CD4-positive, alpha-beta T cell treated with Interleukin-4 for 1 hour (primary cell): ENCODE data around the gene IRF8.
"Not testable (repeated sequence)": the region's sequence is repeated elsewhere in the genome, so short reads cannot be mapped to it uniquely, and the experiment has no call there.

ENCODE experiments used
- DNase-seq, 2 donors: peaks; one replicate each; pipeline ENCODE4 v3.0.0-alpha.2; 2020 to 2022

Gene IRF8

GRCh38 chr16:85868495-85868894 lies 30.5 kb upstream of the IRF8 start:
- peak in 1 of 2 donors; percentile 46 for DNase-seq

DNA sequence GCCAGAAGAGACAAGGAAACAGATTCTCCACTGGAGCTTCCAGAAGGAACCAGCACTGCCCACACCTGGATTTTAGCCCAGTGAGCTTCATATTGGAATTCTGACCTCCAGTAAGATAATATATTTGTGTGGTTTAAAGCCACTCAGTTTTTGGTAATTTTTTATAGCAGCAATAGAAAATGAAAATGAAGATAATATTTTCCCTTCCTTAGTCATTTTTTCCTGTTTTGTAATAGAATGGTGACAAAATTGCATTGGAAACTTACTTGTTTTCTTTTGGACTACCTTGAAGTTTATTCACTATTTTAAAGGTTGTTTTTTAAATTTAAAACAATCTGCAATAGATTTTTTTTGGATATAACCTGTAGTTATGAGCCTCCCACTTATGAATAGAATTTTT lies 29.8 kb upstream of the IRF8 start:
- DNase-seq = no peak

DNA sequence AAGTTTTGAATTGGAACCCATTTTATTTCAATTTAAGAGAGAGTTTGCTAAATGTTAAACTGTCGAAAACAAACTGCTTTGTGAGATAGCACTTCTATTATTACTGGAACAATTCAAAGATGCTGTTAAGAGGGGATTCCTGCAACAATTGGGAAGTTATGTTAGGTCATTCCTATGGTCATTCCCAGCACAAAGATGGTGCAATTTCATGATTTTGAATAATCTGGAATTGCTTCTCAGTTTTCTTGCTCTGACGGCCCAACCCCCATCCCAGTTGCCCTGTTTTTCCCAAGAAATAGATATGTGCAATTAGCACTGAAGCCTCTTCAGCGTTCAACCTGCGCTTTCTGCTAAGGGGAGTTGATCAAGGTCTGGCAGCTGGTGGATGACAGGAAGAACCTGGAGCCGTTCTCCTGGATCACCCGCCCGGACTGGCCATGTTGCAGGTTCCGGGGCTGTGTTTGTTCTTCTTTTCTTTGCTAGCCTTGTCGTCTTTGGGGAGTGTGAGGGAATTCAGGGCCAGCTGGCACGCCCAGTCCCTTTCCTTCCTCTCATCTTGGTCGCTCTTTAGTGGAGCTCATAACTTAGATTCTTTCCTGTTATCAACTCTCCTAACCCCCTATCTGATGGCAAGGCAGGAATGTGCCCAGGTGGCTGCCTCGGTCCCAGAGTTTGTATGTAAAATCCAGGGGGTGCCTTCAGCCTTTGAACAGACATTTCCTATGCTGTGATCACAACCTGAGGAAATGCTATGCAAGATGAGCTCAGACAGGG lies 29.0 kb upstream of the IRF8 start:
- no peak for DNase-seq

DNA sequence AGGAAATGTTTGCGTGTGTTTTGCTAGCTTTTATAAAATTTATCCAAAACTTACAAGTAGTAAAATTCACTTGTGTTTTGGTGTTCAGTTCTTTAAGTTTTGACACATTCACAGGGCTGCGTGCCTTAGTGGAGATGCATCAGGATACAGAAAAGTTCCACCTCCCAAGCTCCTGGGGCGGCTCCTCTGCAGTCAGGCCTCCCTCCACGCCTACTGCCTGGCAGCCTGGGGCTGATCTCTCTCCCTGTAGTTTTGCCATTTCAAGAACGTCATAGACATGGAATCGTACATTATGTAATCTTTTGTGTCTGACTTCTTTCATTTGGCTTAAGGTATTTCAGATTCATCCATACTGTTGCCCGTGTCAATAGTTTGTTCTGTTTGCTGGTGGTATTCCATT lies 27.2 kb upstream of the IRF8 start:
- DNase-seq = no peak

GRCh38 chr16:85872734-85873133 lies 26.2 kb upstream of the IRF8 start:
- no peak for DNase-seq

DNA sequence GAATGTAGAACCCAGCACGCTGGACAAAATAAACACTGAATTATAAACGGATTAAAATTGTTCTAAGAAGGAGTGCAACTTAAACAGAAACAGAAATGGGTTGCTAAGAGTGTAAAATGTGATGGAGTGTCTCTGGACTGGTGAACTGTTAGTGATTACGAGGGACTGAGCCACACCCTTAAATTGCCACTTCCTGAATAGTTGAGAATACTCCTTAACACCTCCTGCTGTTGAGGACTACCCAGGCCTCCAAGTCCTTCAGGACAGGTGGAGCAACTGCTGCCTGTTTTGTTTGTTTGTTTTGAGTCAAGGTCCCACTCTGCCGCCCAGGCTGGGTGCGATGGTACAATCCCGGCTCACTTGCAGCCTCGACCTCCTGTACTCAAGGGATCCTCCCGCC lies 25.8 kb upstream of the IRF8 start:
- DNase-seq = no peak

DNA sequence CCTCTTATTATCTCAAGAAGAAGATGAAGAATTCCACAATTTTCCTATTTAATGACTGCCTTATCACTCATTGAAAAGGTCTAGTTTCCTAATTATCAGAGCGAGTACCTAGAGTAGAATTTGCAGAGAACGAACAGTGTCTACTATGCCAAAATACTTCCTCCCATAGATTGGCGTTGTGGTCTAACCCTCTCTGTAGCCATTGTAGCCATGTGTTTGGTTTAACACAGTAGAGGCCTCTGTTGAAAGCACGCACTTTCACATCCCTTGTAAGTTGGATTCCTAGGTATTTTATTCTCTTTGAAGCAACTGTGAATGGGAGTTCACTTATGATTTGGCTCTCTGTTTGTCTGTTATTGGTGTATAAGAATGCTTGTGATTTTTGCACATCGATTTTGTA lies 24.9 kb upstream of the IRF8 start:
- DNase-seq = not testable (repeated sequence)

DNA sequence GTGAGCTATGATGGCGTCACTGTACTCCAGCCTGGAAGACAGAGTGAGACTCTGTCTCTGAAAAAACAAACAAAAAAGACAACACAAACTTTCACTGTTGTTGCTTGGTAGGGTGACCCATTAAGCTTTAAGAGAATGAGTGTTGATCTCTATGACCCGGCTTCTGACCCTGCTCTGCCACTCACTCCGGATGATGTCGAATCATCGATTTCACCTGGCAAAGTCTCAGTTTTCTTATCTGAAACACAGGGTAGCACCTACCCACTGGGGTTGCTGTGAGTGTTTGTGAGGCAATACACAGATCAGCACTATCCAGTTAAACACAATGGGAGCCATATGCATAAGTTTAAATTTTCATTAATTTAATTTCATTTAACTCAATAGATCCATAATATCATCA lies 20.6 kb upstream of the IRF8 start:
- no peak for DNase-seq

DNA sequence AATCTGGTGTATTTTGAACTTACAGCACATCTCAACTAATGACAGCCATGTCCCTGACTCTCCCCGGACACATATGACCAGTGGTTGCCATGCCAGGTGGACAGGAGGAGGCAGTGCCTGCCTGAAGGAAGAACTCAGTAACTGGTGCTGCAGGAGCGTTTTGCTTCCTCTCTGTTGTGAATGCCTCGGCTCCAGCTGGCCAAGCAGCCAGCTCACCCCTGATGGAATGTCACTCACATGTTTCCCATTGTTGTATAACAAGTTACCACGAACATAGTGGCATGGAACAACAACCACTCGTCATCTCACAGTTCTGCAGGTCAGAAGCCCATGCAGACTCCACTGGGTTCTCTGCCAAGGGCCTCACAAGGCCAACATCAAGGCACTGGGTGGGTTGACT lies 20.1 kb upstream of the IRF8 start:
- no peak for DNase-seq

DNA sequence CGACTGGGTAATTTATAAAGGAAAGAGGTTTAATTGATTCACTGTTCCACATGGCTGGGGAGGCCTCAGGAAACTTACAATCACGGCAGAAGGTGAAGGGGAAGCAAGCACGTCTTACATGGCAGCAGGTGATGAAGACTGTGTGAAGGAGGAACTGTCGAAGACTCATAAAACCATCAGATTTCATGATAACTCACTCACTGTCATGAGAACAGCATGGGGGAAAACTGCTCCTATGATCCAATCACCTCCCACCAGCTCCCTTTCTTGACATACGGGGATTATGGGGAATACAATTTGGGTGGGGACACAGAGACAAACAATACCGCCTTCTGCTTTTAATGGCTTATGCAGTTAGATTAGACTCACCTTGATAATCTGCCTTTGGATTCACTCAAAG lies 19.4 kb upstream of the IRF8 start:
- no peak for DNase-seq

DNA sequence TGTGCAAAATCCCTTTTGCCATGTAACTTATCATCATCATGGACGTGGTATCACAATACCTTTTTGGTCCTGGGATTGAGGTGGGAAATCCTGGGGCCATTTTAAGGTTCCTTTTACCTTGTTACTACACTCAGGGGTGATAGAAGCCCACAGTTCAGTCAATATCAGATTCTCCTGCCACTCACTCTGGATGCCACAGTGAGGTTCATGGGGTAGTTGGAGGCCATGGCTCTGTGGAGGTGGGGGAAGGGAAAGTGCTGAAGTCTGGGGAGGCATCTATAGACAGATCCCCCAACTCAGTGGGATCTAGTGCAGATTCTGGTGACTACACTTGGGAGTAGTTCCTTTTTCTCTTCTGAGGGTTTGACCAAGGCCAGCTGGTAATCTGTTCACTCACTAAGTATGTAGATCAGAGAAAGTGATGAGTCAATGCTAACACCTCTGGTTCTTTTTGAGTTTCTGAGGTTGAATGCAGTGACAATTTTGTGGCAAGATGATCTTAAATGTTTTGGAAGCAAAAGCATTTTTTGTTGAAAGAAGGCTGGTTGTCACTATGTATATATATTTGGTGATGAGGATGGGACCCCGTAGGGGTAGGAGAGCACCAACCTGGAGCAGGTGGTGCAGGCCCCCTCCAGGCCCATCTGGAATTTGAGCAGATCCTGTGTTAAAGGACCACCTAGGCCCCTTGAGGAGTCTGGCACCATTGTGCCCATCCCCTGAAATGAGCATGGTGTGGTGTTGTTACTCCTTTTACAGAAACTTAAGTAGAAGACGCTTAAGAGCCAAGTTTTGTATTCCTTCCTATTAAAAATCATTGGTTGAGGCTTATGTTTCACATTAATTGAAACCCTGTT lies 18.8 kb upstream of the IRF8 start:
- DNase-seq = no peak

DNA sequence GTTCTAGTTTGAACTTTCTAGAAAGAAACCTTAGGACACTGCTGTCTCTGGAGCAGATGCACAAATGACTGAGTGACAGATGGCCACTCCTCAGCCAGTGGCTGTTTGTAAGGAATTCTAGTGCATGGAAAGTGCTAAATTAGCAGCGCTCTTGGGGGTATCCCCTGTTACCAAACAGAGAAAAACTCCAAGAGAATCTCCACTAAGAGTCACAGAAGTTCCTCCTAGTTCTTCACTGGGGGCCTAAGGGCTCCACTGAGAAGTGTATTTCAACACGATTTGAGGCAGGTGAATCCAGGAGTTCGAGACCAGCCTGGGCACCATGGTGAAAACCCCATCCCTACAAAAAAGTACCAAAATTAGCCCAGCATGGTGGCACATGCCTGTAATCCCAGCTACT lies 18.1 kb upstream of the IRF8 start:
- no peak for DNase-seq

- DNase-seq = no peak
These were observed 17.5 kb upstream of the IRF8 start for GRCh38 chr16:85881436-85881835.

GRCh38 chr16:85882181-85882810 lies 16.7 kb upstream of the IRF8 start:
- DNase-seq = no peak

DNA sequence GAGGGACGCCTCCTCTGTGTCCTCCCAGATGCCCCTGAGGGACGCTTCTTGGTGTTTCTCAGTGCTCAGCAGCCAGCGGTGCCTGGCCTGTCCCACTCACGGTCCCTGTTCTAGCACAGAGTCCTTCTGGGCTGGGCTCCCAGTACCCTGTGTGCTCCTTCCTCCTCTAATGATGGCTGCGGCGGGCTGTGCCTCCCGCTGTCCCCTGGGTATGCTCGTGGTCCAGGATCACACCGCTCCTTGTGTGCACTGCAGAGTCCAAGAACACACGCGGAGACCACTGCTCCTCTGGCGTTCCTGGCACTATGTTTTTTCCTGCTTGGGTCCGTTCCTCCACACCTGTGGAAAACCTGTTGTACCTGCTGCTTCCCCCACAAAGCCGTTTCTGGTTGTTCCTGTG lies 15.1 kb upstream of the IRF8 start:
- DNase-seq = no peak

DNA sequence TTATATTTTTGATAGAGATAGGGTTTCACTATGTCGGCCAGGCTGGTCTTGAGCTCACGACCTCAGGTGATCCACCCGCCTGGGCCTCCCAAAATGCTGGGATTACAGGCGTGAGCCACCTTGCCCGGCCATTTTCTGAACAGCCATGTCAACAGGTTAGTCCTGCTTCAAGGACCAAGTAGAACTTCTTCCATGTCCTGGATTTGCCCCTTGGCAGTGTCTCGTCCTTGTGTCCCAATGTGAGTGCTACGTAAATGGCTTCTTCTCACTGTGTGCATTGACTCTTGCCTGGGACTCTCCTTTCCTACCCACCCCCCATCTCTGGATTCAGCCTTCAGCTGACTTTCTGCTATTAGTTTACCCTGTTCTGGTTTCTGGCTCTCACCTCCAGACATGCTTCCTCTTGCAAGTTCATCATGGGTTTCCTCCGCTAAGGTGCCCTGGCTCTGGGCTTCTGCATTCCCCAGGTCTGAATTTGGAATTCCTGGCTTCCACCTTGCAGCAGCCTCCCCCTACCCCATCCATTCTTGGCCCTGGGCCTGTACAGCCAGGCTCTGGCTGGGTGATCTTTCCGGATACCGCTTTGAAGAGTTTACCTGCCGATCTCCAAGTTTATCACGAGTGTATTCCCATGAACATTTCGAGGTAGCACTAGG lies 14.0 kb upstream of the IRF8 start:
- no peak for DNase-seq

- DNase-seq = no peak
These were observed 13.4 kb upstream of the IRF8 start for GRCh38 chr16:85885537-85885936.

GRCh38 chr16:85888405-85889331 lies 10.3 kb upstream of the IRF8 start:
- peak in 1 of 2 donors; percentile 43 for DNase-seq

DNA sequence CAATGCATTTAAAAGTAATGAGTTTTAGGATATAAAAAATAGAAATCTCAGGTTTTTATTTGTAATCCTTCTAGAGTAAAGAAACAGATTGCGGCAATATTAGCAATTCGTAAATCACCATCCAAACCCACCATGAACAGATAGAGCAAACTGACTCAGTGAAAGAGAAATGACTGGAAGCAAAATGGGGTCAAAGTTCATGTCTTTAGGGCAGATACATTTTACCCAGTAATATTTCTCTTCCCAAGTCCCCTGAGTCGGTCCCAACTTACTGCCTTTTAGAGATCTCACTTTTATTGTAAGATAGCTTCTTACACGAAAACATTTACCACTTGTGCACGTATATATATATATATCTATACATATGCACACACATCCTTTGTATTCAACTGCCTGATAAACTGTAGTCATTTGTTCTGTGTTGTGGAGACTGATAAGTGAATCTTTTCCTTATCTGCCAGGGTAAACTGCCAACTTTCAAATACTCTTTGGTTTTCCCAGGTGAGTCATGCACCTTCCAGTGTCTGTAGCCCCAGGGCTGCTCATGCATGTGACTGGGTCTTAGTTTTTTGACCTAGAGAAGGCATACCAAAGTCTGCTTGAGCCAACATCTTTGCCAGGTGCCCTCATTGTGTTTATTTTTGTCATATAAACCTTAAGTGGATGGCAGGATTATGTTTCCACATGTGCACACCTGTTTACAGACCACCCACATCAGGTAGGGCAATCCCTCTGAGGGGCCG lies 7.8 kb upstream of the IRF8 start:
- DNase-seq = no peak

DNA sequence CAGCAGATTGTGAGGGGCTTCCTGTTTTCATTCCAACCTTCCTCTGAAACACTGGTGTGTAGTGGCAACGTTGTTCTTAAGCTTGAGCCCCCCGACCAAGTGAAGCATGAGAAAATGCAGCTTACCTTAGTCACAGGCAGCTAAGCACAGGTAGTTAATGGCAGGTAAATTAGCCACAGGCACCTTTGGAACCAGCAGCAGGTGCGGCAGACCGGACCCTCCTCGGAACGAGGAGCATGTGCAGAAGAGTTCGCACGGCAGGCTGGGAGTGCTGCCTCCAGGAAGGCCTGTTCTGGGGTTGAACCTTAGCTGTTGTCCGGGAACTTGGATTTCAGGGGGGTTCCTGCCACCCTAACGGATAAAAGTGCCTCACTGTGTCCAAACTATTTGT lies 7.2 kb upstream of the IRF8 start:
- DNase-seq = no peak

GRCh38 chr16:85892760-85893159 lies 6.2 kb upstream of the IRF8 start:
- no peak for DNase-seq
